T-helper 17 cell (primary cell): ENCODE results near the gene OASL. TPM values are rescaled to one million over a fixed set of nuclear protein-coding genes. Genes with fewer than 3 reads are reported as not detected.

Source experiments
- ATAC-seq: fragments of 150-1000 bp; cut with Tn5 transposase; 2 replicates; pipeline ENCODE4 v1.10.0; 2021; ENCODE audit warnings: mild to moderate bottlenecking, moderate library complexity
- DNase-seq, 3 donors: peaks; one replicate each; pipeline versions ENCODE4 v3.0.0 to v3.0.0-alpha.2; 2020 to 2021
- H3K9me3 ChIP-seq: one replicate; pipeline ENCODE4 v1.7.0; 2013; ENCODE audit warnings: low read length, mild to moderate bottlenecking; ENCODE audit not compliant: control insufficient read depth, poor library complexity, severe bottlenecking
- H3K27ac Mint-ChIP-seq: one replicate; pipeline ENCODE4 v1.8.0; 2022; ENCODE audit warnings: mild to moderate bottlenecking, moderate library complexity, mixed read lengths
- H3K27me3 Mint-ChIP-seq: one replicate; pipeline ENCODE4 v1.8.0; 2022; ENCODE audit warnings: mixed read lengths
- H3K36me3 Mint-ChIP-seq: one replicate; pipeline ENCODE4 v1.8.0; 2022; ENCODE audit warnings: low read depth, mixed read lengths
- H3K4me1 Mint-ChIP-seq: one replicate; pipeline ENCODE4 v1.8.0; 2022; ENCODE audit warnings: mild to moderate bottlenecking, mixed read lengths
- H3K4me3 Mint-ChIP-seq: one replicate; pipeline ENCODE4 v1.8.0; 2022; ENCODE audit warnings: mild to moderate bottlenecking, moderate library complexity, mixed read lengths
- total RNA-seq, 4 donors: library from RNA in 2 of 4; stranded (reverse) in 2 of 4; gene quantifications; one replicate each; pipeline ENCODE4 v1.2.3 and lab custom pipeline; 2022 to 2026

The OASL gene
- total RNA-seq, 2 donors from 2014 or later: 18.8 to 30.3 TPM

DNA sequence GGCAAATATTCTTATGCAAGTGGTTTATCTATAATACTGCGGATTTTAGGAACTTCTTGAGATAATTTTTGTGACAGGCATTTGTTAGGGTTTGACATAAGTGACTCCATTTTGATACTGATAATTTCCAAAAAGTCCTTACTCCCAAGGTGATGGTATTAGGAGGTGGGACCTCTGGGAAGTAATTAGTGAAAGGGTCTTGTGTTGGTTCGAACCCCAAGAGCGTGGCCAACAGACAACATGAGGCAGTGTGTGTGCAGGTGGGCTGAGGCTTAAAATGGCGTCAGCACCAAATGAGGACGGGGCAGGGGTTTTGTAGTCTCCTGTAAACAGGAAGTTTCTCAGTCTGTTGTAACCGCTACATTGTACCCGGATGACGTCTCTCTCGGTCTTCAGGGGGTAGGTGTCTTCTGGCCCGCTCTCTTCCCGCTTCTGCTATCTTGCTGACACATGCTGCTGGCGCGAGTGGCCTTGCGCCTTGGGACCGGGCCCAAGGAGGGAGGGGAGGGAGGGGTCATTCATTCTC is 21.0 kb downstream of the OASL start:
- no peak for DNase-seq
- peaks cover 2% of the 10 kb centered on the region for H3K36me3 Mint-ChIP-seq
- no peak overlapping the region for H3K4me3 Mint-ChIP-seq
- H3K4me1 Mint-ChIP-seq: peaks cover 15% of the 10 kb centered on the region
- H3K27ac Mint-ChIP-seq: no peak overlapping the region
- no peak for ATAC-seq
- H3K9me3 ChIP-seq: no peaks in the 10 kb centered on the region
- H3K27me3 Mint-ChIP-seq: no peaks in the 10 kb centered on the region

DNA sequence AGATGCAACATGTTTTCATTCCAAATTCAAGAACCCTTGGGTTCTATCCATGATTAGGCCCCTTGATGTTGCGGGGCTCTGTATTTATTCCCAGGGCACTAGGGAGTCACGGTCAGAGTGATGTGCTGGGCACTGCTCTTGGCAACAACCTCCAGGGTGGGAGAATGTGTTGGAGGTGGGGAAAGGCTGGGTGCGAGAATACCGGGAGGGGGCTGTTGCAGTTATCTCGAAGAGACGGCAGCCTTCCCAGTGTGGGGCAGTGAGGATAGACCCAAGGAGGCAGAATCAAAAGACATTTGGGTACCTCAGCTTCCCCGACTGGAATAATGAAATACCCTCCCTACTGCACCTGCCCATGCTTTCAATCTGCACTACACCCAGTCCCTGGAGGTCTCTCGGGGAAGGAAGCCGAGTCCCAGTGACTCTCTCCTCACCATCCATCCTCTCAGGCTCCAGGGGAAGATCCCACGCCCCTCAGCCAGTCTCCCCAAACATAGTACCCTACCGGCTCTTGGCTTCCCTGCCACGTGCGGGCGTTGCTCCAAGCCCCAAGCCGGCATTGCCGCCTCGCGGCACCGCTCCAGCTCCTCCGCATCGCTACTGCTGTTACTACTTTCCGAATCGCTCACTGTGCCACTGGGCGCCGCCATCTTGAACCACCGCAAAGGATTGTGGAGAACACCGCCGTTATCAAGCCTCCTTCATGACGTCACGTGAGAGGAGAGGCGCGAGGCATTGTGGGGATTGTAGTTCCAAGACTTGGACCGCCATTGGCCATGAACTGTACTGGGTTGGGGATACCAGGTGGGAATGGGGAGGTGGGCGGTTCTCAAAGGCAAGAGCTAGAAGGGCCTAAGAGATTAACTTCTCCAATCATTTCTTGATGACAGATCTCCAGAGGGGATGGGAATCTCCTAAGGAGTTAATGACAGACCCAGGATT is 22.9 kb downstream of the OASL start, which contains the start of gene C12orf43:
Gene C12orf43 (minus strand): TSS at position 663 of the 942 bp plus-strand sequence. CDS start 13 bp downstream, at position 650.
- no peaks in the 10 kb centered on the region for H3K27me3 Mint-ChIP-seq
- H3K4me3 Mint-ChIP-seq: peak within 1 kb of the TSS; percentile 100
- peak within 1 kb of the TSS; percentile 98 for H3K27ac Mint-ChIP-seq
- H3K9me3 ChIP-seq: no peaks in the 10 kb centered on the region
- H3K36me3 Mint-ChIP-seq: peaks cover 7% of the 10 kb centered on the region
- H3K4me1 Mint-ChIP-seq: peaks cover 22% of the 10 kb centered on the region
- peak; percentile 98 for ATAC-seq
- DNase-seq: peak; percentile 69 to 87 (median 77)

DNA sequence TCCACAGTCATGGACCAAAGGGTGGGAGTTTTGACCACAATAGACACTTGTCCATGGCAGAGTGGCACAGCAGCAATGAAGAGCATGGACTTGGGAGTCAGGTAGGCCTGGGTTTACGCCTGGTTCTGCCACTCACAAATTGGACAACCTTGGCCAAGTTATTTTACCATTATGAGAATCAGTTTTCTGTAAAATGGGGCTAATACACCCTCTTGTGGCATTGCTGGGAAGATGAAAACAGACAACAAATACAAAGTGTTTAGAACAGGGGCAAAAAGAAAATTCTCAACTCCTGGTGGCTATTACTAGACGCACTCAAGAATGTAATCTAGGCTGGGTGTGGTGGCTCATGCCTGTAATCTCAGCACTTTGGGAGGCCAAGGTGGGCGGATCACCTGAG is 25.3 kb downstream of the OASL start:
- peaks cover 7% of the 10 kb centered on the region for H3K36me3 Mint-ChIP-seq
- no peaks in the 10 kb centered on the region for H3K9me3 ChIP-seq
- no peaks in the 10 kb centered on the region for H3K27me3 Mint-ChIP-seq
- DNase-seq (no peak), ATAC-seq (no peak)
- H3K27ac Mint-ChIP-seq: no peak overlapping the region
- no peak overlapping the region for H3K4me3 Mint-ChIP-seq
- H3K4me1 Mint-ChIP-seq: peaks cover 22% of the 10 kb centered on the region

DNA sequence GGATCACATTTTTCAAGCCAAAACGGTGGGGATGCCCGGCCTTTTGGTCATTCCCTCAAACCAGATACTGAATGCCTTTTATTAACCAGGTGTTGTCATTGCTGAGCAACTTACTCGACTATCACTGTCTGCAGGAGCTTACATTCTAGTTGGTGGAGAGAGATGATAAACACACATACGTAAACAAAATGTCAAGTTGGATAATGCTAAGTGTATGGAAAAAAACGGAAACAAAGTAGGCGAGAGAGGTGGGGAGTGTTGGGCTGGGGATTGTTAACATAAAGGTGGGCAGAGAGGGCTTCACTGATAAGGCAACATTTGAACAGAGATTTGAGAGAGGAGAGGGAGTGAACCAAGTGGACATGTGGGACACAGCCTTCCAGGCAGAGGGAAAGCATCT is 27.2 kb downstream of the OASL start:
- Mint-ChIP-seq H3K27ac (no peak overlapping the region), H3K36me3 (peaks cover 7% of the 10 kb centered on the region), H3K4me1 (peaks cover 22% of the 10 kb centered on the region), H3K27me3 (no peaks in the 10 kb centered on the region), H3K4me3 (no peak overlapping the region)
- no peak for ATAC-seq
- H3K9me3 ChIP-seq: no peaks in the 10 kb centered on the region
- DNase-seq: no peak

DNA sequence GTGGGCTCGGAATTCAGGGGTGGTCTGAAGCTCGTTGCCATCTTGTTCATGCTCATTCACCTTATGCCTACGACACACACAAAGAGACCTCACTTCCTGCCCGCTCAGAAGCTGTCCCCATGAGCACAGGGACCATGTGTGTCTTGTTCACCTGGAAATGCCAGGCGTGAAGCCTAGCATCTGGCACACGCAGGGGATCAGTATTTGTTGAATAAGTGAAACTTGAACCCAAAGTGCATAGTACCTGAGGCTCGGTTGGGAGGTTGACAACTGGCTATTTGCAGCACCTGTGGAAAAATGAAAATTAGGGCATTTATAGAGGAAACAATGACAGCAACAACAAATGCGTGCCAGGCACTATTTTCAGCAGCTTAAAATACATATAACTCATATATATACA is 28.2 kb downstream of the OASL start:
- no peak overlapping the region for H3K27ac Mint-ChIP-seq
- no peak overlapping the region for H3K4me3 Mint-ChIP-seq
- no peaks in the 10 kb centered on the region for H3K27me3 Mint-ChIP-seq
- peaks cover 17% of the 10 kb centered on the region for H3K4me1 Mint-ChIP-seq
- H3K9me3 ChIP-seq: no peaks in the 10 kb centered on the region
- DNase-seq (no peak), ATAC-seq (no peak)
- peaks cover 5% of the 10 kb centered on the region for H3K36me3 Mint-ChIP-seq

GRCh38 chr12:121009741-121010140 is 29.3 kb downstream of the OASL start:
- H3K36me3 Mint-ChIP-seq: peaks cover 8% of the 10 kb centered on the region

GRCh38 chr12:121008347-121009098 is 30.5 kb downstream of the OASL start:
- Mint-ChIP-seq H3K27ac (no peak overlapping the region), H3K27me3 (no peaks in the 10 kb centered on the region), H3K4me1 (peaks cover 12% of the 10 kb centered on the region), H3K4me3 (no peak overlapping the region), H3K36me3 (peaks cover 10% of the 10 kb centered on the region)
- ATAC-seq (no peak), DNase-seq (no peak)
- no peaks in the 10 kb centered on the region for H3K9me3 ChIP-seq

More at GRCh38 chr12:121009741-121010140, 29.3 kb downstream of the OASL start:
- Mint-ChIP-seq H3K27ac (no peak overlapping the region), H3K4me1 (peaks cover 13% of the 10 kb centered on the region), H3K27me3 (no peaks in the 10 kb centered on the region), H3K4me3 (no peak overlapping the region)
- no peak for DNase-seq
- H3K9me3 ChIP-seq: no peaks in the 10 kb centered on the region
- no peak for ATAC-seq

DNA sequence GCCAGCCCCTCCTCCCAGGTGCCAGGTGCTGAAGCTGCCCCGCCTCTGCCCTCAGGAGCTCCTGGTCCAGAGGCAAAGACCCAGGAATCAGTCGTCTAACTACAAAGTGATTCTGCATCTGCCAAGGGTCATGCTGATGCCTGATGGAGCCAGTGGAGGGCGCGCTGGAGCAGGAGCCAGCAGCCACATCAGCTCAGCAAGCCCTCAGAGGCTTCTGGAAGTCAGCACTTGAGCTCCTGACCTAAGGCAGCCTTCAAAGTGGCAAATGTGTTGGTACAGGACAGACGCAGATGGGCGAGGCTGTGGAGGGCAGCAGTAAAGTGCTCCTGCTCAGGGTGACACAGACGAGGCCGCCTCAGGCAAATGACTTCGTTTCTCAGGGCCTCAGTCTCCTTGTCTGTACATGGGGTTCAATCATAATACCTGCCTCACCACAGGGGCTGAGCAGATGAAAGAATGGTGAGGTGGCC is 33.7 kb downstream of the OASL start:
- peak overlapping the region; percentile 79 for H3K27ac Mint-ChIP-seq
- peaks cover 8% of the 10 kb centered on the region for H3K36me3 Mint-ChIP-seq
- ATAC-seq: peak; percentile 57
- no peaks in the 10 kb centered on the region for H3K27me3 Mint-ChIP-seq
- no peaks in the 10 kb centered on the region for H3K9me3 ChIP-seq
- peak in 2 of 3 donors; percentile 24 to 28 for DNase-seq
- no peak overlapping the region for H3K4me3 Mint-ChIP-seq
- H3K4me1 Mint-ChIP-seq: peaks cover 5% of the 10 kb centered on the region

DNA sequence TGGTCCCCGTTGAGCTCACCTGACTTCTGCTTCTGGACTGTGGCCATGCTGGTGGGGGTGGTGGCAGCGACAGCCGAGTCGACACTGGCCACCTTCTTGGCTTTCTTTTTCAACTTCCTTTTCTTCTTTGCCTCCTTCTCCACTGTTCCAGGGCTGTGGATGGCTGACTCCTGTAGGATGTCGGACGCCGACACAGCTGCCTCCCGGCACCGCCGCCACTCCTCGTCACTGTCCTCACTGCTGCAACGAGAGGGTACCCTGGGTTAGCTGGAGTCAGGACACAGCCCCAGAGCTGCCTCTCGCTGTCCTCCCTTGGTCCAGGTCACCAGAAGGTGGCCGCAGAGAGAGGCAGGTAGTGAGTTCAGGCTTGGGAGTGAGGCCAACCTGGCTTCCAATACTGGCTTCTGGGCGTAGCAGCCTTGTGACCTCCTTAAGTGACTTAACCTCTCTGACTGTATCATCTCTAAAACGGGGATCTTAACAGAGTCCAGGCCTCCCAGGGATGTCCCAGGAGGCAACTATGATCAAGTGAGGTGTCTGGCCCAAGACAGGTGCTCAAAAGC is 34.7 kb downstream of the OASL start:
- DNase-seq (no peak), ATAC-seq (no peak)
- no peak overlapping the region for H3K4me3 Mint-ChIP-seq
- H3K4me1 Mint-ChIP-seq: peaks cover 5% of the 10 kb centered on the region
- H3K9me3 ChIP-seq: no peaks in the 10 kb centered on the region
- peaks cover 8% of the 10 kb centered on the region for H3K36me3 Mint-ChIP-seq
- peak overlapping the region; percentile 79 for H3K27ac Mint-ChIP-seq
- H3K27me3 Mint-ChIP-seq: no peaks in the 10 kb centered on the region

DNA sequence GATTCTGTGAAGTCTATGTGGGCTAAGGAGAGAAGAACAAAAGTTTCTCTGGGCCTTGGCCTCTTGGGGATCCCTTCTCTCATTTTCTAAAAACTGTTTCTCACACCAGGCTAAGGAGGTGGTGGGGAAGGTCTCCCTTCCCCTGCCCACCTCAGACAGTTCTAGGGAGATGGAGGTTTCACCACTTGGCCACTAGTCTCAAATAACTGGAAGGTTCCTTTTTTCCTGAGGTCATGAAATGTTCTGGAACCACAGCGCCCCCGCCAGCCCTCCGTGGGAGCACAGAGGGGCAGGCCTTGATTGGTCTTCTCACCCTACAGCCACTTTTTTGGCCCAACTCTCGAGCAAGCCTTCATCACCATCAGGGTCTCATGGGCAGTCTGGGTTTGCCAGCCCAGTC is 35.4 kb downstream of the OASL start:
- Mint-ChIP-seq H3K27ac (no peak overlapping the region), H3K4me1 (peaks cover 5% of the 10 kb centered on the region), H3K27me3 (no peaks in the 10 kb centered on the region), H3K4me3 (no peak overlapping the region), H3K36me3 (peaks cover 8% of the 10 kb centered on the region)
- H3K9me3 ChIP-seq: no peaks in the 10 kb centered on the region
- DNase-seq: no peak
- no peak for ATAC-seq

- no peak overlapping the region for H3K27ac Mint-ChIP-seq
- H3K4me1 Mint-ChIP-seq: peaks cover 5% of the 10 kb centered on the region
- DNase-seq (no peak), ATAC-seq (no peak)
- no peak overlapping the region for H3K4me3 Mint-ChIP-seq
- H3K9me3 ChIP-seq: no peaks in the 10 kb centered on the region
- H3K36me3 Mint-ChIP-seq: peaks cover 8% of the 10 kb centered on the region
- no peaks in the 10 kb centered on the region for H3K27me3 Mint-ChIP-seq
Observed at GRCh38 chr12:121001841-121002483, 37.1 kb downstream of the OASL start.

DNA sequence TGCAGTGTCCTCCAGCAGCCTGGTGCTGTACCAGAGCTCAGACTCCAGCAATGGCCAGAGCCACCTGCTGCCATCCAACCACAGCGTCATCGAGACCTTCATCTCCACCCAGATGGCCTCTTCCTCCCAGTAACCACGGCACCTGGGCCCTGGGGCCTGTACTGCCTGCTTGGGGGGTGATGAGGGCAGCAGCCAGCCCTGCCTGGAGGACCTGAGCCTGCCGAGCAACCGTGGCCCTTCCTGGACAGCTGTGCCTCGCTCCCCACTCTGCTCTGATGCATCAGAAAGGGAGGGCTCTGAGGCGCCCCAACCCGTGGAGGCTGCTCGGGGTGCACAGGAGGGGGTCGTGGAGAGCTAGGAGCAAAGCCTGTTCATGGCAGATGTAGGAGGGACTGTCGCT is 38.0 kb downstream of the OASL start:
- DNase-seq (no peak), ATAC-seq (no peak)
- no peak overlapping the region for H3K4me3 Mint-ChIP-seq
- no peaks in the 10 kb centered on the region for H3K9me3 ChIP-seq
- peak overlapping the region; percentile 60 for H3K27ac Mint-ChIP-seq
- H3K36me3 Mint-ChIP-seq: peaks cover 8% of the 10 kb centered on the region
- no peaks in the 10 kb centered on the region for H3K27me3 Mint-ChIP-seq
- peaks cover 5% of the 10 kb centered on the region for H3K4me1 Mint-ChIP-seq
